NCI-H526 treated with DMSO at 0.1 percent for 48 hours (cell line): Measurements from ENCODE around the gene BROX.
"Not testable (repeated sequence)": the region's sequence is repeated elsewhere in the genome, so short reads cannot be mapped to it uniquely, and the experiment has no call there.

Source experiments
- DNase-seq: peaks from one replicate; lab custom pipeline; 2025; lab: John Stamatoyannopoulos, UW

The BROX gene

DNA sequence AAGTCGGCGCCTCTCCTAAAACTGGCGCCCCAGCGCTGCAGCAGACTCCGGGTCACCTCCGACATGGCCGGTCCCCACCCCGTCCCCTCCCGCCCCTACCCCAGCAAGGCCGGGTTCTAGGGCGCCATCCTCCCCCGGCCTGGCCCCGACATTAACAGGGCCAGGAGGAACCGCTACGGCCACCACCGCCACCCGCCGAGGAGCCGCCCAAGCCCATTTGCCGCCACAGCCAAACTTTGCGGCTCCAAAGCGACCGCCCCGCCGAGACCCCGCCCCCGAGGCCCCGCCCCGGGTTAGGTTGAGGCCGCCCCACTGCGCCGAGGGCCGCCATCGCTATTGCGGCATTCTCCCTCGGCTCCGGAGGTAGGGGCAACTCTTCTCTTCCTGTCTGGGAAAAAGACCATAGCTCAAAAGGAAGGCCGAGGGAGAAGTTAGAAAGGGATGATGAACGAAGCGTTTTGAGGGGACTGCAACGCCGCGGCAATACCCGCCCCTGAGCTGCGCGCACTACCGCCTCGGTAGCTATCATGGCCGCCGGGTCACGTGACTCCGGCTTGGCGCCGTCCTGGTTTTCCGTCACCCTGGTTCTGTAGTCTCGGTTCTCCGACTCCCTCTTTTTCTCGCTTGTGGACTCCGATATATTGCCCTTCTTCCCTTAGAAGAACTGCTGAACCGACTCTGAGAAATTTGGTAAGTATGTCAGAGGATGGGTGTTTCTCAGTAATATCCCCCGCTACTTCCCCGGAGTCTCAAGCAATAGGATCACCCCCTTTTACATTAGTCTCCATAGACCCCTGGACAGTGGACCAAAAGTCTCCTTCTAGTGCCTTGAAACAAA, at the start of gene BROX, which contains the start of gene AIDA:
TSS of gene BROX (plus strand) at position 312 of the 838 bp plus-strand sequence. CDS start 3,136 bp downstream, outside the sequence.
TSS of gene AIDA (minus strand) at position 239 of the 838 bp plus-strand sequence. CDS start at position 65, 174 bp downstream.
- DNase-seq, result peak; percentile 69

DNA sequence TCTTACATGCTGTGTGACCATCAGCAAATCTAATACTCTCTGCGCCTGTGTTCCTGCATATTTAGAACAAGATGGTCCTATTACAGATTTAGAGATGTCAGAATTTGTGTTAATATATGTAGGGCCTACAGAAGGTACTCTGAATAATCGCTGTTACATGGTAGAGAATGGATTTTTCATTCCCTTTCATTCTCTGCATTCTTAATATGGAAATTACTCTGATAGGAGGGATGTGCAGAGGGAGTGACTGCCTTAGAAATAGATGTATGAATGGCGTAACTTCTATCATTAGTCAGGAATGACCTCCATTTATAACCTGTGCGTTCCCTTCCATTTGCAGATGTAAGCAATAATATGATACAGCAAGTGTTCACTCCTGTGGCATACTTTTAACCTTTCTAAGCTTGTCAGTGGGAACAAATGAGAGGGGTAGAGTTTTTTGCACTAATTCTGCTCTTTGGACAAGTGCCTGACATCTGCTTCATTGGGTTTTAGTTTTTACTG, 48.9 kb upstream of the BROX start:
- no peak for DNase-seq

DNA sequence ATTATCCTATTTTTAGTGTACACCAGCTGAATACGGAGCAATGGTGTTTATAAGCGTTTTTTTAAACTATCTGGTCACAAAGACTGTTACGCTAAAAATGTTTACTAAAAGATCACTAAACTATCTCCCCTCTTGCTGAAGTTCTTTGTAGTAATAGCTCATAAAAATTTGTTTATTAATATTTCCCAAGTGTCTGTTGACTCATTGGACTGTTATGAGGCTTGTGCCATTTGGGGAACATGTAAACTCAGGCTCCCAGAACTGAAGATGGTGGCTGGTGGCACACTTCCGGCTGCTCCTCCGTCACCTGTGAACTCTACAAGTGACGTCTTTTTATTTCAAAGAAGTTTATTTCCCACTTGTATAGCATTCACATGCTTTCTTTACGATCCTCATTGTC, 46.4 kb upstream of the BROX start:
- DNase-seq, result no peak

DNA sequence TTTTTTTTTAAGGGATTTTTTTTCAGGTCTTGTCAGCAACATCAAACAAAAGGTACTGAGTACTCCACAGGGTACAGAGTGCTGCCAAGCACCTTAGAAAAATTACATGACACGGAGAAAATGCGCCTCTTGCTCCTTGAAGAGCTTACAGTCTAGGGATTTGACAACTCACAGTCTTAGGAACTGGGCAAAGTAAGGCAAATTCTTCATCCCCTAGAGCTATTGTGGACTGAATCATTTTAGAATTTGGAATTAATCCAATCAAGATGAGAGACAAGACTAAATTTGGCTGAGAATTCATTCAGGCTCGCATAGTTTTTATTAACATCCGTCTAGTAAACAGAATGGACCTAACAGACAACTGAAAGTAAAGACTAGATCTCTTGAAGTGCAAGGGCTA, 44.2 kb upstream of the BROX start:
- DNase-seq, result not testable (repeated sequence)

DNA sequence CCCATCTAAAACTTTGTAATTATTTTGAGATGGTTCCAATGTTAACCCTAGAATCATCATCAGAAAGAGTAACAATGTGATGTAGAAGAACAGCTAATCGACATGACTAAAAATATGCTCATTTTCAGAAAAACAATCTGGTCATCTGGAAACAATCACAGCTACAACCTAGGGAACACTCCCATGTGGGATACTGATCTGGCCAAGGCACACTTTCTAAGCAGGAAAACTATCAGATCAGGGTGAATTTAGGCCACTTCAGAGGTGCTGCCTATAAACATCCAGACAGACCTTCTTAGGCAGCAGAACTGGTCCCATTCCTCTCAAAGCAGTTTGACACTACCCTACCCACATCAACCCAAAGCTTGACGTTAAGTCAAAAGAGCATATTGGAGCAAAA, 43.3 kb upstream of the BROX start:
- DNase-seq, result not testable (repeated sequence)

DNA sequence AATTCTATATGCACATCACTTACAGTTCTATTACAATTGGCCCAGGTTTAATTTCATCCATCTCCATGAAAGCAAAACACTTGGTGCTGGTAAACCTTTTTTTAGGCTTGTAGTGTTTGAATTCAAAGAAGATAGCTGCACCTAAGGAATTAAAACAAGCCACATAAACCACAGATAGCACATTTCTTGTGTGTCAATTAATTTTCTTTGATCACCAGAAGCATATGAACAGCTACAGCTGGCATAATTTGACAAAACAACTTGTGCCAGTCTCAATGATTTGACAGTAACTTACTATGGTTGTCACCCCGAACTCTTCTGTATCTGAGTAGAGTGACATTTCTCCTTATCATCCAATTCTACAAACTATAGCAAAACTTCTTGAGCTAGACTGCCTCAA, 42.3 kb upstream of the BROX start:
- DNase-seq, result no peak

DNA sequence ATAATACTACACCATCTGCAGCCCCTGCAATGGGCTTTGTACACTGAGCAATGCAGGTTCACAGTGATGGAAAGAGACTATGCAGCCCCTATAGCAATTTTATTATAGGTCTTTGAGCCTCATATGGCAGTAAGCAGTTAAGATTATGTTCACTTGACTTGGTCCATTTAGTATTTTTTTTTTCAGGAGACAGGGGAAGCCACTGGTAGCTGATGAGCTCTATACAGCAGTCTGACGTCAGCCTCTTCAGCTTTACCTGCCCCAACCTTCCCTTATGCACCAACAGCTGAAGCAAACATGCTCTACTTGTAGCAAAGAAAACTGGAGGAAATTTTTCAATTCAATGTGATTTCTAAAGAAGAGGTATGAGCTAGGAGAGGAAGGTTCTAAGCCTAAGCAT, 32.3 kb upstream of the BROX start:
- no peak for DNase-seq

GRCh38 chr1:222691016-222691415, 21.3 kb upstream of the BROX start:
- DNase-seq, result no peak

DNA sequence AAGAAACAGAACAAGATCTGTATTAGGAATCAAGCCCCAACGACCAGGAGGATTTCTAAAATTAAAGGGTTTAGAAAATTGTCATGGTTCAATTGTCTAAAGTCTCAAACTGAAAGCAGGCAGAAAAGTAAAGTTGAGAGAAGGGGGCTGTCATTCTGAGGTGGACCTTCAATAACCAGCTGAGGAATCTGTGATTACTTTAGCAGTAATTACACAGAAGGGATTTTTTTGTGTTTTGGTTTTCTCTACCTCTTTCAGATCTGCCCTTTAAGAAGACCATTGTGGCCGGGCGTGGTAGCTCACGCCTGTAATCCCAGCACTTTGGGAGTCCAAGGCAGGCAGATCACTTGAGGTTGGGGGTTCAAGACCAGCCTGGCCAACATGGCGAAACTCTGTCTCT, 17.4 kb upstream of the BROX start:
- DNase-seq, result no peak

GRCh38 chr1:222696741-222697140, 15.6 kb upstream of the BROX start:
- DNase-seq, result no peak

DNA sequence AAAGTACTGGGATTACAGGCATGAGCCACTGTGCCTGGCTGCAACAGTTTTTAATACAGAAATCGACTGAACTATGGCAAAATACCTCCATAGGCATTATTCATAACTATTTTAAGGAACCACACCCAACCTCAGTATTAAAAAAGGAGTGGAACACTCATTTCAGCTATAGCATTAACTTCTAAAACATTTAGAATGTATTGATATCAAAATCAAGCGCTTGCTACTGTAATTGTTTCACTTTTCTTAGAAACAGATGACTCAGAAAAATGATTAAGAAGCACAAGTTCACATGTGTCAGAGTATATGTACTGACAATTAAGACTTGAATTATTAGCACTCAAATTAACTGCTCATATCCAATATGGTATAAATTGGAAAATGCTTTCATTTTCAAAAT, 15.2 kb upstream of the BROX start:
- DNase-seq, result no peak

- DNase-seq, result no peak
These were observed 14.5 kb upstream of the BROX start for GRCh38 chr1:222697826-222698225.

DNA sequence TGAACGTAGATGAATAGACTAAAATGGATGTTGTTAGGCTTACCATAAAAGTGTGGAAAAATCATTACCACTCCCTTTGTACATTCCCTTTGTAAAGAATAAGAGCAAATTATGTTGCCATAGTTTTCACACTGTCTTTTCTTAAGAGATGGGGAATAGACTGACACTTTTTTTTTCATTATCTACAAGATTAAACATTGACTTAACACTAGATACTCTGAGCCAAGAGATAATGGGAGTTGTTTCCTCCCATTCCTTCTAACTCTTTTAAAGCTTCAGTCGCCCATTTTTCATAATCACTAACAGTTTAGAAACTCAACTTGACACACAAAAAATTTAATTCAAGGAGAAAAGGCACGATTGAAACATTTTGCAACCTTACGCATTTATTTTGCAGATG, 10.2 kb upstream of the BROX start:
- no peak for DNase-seq

DNA sequence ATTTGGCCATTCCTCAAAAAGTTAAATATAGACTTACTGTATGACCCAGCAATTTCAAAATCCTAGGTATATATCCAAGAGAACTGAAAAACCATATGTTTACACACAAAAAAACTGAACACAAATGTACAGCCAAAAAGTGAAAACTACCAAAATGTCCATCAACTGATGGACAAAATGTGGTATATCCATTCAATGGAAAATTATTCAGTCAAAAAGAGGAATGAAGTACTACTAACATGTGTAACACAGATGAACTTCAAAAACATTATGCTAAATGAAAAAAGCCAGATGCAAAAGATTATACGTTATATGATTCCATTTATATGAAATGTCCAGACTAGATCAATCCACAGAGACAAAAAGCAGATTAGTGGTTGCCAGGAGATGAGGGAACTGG, 8.1 kb upstream of the BROX start:
- no peak for DNase-seq

- no peak for DNase-seq
These were observed 5.5 kb upstream of the BROX start for GRCh38 chr1:222706815-222707214.

GRCh38 chr1:222709700-222710153, 2.6 kb upstream of the BROX start:
- no peak for DNase-seq

GRCh38 chr1:222711319-222712252, 778 bp upstream of the BROX start:
- DNase-seq, result peak; percentile 45

DNA sequence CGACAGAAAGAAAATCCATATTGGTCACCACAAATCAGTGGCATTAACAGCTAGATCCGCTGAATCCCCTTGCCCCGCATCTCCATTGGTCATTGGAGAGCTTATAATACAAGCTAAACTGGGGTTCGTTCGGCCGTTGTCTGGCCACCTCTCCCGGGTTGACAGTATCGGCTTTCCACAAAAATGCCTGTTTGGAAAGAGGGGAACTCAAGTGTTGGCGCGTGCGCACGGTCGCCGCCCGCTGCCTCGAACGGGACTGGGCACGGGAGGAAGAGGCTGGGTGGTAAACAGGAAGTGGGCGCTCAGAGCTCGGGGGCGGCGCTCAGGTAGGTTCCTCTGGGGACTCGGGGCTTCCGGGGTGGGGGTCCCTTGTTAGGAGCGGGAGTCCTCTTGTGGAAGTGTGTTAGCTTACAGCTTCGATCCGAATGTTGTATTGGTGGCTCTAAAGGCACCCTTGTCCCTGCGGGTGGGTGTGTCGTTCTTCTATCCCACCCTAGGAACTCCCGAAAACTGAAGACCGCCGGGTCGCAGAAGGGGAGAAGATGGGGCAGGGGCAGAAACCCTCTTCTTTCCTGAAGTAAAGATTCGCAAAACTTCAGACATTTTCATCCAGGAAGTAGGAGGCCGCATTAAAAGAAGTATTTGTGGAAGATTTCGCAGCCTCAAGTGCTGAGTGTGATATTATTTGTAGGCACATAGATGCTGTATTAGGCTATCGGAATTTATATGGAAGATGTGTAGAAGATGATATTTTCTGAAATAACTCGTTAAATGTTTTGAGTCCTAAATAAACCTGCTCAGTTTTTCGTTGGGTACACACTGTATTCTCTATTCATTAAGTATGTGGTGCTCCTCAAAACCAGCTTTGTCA, 962 bp downstream of the BROX start:
- peak; percentile 87 for DNase-seq

GRCh38 chr1:222716393-222716792, 4.0 kb downstream of the BROX start:
- DNase-seq, result no peak

- no peak for DNase-seq
These were observed 16.4 kb downstream of the BROX start for GRCh38 chr1:222728746-222729145.

- DNase-seq, result no peak
These were observed 18.5 kb downstream of the BROX start for GRCh38 chr1:222730866-222731265.
